Esophagus (tissue), 2 donors: ENCODE measurements around the gene FMN2. TPM values are rescaled to one million over a fixed set of nuclear protein-coding genes. Genes with fewer than 3 reads are reported as not detected.

Source experiments
- H3K27ac ChIP-seq, 2 donors: one replicate each; pipeline ENCODE4 v1.5.1; 2013; ENCODE audit warnings: low read depth in 2 of 2, mild to moderate bottlenecking in 2 of 2, inconsistent platforms in 1 of 2, low read length in 1 of 2, moderate library complexity in 1 of 2
- H3K27me3 ChIP-seq, 2 donors: one replicate each; pipeline ENCODE4 v1.6.1; 2013; ENCODE audit warnings: low read length in 2 of 2, control low read depth in 1 of 2, mild to moderate bottlenecking in 1 of 2; ENCODE audit not compliant: insufficient read depth in 2 of 2, control insufficient read depth in 1 of 2
- H3K36me3 ChIP-seq, 2 donors: one replicate each; pipeline ENCODE4 v1.6.1; 2013; ENCODE audit warnings: low read length in 1 of 2; ENCODE audit not compliant: control insufficient read depth in 2 of 2, insufficient read depth in 2 of 2
- H3K4me1 ChIP-seq, 2 donors: one replicate each; pipeline ENCODE4 v1.6.1; 2013; ENCODE audit warnings: low read length in 1 of 2; ENCODE audit not compliant: control insufficient read depth in 2 of 2, insufficient read depth in 2 of 2
- H3K4me3 ChIP-seq, 2 donors: one replicate each; pipeline ENCODE4 v1.5.1; 2013; ENCODE audit warnings: low read length in 2 of 2, mild to moderate bottlenecking in 2 of 2, low read depth in 1 of 2, moderate library complexity in 1 of 2
- H3K9me3 ChIP-seq, 2 donors: one replicate each; pipeline ENCODE4 v1.6.1; 2013; ENCODE audit warnings: mild to moderate bottlenecking in 2 of 2, low read depth in 1 of 2, low read length in 1 of 2, moderate library complexity in 1 of 2; ENCODE audit not compliant: control insufficient read depth in 2 of 2, insufficient read depth in 1 of 2
- WGBS, 2 donors: extraction: QIAGEN DNeasy Blood & Tissue Kit; methylation state at CpG; one replicate each; pipeline ENCODE4 v1.1.7; 2013; 5-methylcytosine and 5-hydroxymethylcytosine counted together
- polyA plus RNA-seq, 2 donors: library from polyadenylated mRNA; stranded (reverse); fragments of 200-250 nt; gene quantifications; one replicate each; pipeline ENCODE4 v1.2.3, GENCODE V29; 2013
- donor health status: healthy with polysubstance abuse.
- donor health status: Bipolar disorder and iron deficiency.

The FMN2 gene
- polyA plus RNA-seq, 2 donors, result 0.11 to 0.16 TPM

DNA sequence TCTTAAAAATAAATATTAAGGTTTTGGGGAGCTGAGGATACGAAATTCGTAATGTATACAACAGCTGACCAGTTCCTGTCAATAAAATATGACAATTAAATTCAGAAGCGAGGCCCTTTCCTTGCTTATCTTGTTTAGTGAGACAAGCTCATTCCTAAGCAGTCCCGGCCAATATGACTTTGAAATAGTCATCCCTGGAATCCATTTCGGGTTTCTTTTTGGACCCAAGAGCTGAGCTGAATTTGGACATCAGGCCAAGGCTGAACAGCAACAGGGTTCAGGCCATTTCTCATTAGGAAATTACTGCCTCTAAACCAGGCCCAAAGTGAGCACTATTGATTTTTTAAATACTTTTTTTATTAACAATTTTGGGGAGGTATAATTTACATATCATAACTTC is 17.3 kb upstream of the FMN2 start:
- H3K4me1 ChIP-seq, result no peaks in the 10 kb centered on the region
- no peaks in the 10 kb centered on the region for H3K27me3 ChIP-seq
- H3K36me3 ChIP-seq, result no peaks in the 10 kb centered on the region
- no peak overlapping the region for H3K4me3 ChIP-seq
- WGBS, 2 donors, result 68 to 72% methylated on average over 5 of the region's 5 CpGs
- H3K27ac ChIP-seq, result no peak overlapping the region
- peaks cover 0 to 2% of the 10 kb centered on the region in 2 donors for H3K9me3 ChIP-seq

DNA sequence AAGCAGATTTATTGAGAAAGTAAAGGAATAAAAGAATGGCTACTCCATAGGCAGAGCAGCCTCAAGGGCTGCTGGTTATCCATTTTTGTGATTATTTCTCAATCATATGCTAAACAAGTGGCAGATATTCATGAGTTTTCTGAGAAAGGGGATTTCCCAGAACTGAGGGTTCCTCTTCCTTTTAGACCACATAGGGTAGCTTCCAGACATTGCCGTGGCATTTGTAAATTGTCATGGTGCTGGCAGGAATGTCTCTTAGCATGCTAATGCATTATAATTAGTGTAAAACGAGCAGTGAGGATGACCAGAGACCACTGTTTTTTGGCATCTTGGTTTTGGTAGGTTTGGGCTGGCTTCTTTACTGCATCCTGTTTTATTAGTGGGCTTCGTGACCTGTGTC is 16.8 kb upstream of the FMN2 start:
- WGBS, 2 donors, result 62 to 74% methylated on average over 3 of the region's 3 CpGs
- Histone ChIP-seq H3K4me1 (no peaks in the 10 kb centered on the region), H3K27me3 (no peaks in the 10 kb centered on the region), H3K27ac (no peak overlapping the region), H3K36me3 (no peaks in the 10 kb centered on the region), H3K4me3 (no peak overlapping the region), H3K9me3 (peaks cover 0 to 2% of the 10 kb centered on the region in 2 donors)

- 32 to 43% methylated on average over 1 of the region's 1 CpG for WGBS, 2 donors
- Histone ChIP-seq H3K27ac (no peak overlapping the region), H3K36me3 (no peaks in the 10 kb centered on the region), H3K9me3 (no peaks in the 10 kb centered on the region), H3K4me1 (no peaks in the 10 kb centered on the region), H3K4me3 (no peak overlapping the region), H3K27me3 (no peaks in the 10 kb centered on the region)
These were observed 7.3 kb upstream of the FMN2 start for GRCh38 chr1:240084337-240084736.

- no peaks in the 10 kb centered on the region for H3K4me1 ChIP-seq
- WGBS, 2 donors, result 60 to 62% methylated on average over 8 of the region's 8 CpGs
- H3K27me3 ChIP-seq, result no peaks in the 10 kb centered on the region
- H3K9me3 ChIP-seq, result no peaks in the 10 kb centered on the region
- H3K4me3 ChIP-seq, result no peak overlapping the region
- no peaks in the 10 kb centered on the region for H3K36me3 ChIP-seq
- no peak overlapping the region for H3K27ac ChIP-seq
These were observed 6.9 kb upstream of the FMN2 start for GRCh38 chr1:240084749-240085148.

- H3K27me3 ChIP-seq, result peaks cover 0 to 3% of the 10 kb centered on the region in 2 donors
- H3K9me3 ChIP-seq, result no peaks in the 10 kb centered on the region
- WGBS, 2 donors, result 68 to 83% methylated on average over 1 of the region's 1 CpG
These were observed 5.0 kb upstream of the FMN2 start for GRCh38 chr1:240086726-240087125.

DNA sequence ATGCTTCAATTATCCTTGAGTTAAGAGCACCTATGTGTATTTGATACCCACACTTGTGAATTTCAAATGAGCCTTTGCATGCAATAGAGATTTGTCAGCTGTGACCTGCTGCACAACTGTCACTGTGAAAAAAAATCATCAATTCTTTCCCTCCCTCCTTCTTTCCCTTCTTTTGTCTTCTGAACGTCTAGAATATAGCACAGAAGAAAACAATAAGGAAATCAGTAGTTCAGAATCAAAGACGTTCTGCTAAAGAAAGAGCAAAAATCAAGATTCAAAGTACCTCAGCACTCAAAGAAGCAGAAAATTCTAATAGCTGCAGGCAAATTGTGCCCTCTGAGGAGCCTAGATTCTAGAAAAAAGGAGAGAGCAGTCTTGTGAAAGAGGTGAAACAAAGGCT is 1.7 kb upstream of the FMN2 start:
- Histone ChIP-seq H3K27ac (no peak overlapping the region), H3K27me3 (peaks cover 0 to 17% of the 10 kb centered on the region in 2 donors), H3K4me1 (peaks cover 0 to 4% of the 10 kb centered on the region in 2 donors), H3K4me3 (no peak overlapping the region), H3K36me3 (no peaks in the 10 kb centered on the region), H3K9me3 (no peaks in the 10 kb centered on the region)
- WGBS, 2 donors, result 19 to 30% methylated on average over 2 of the region's 2 CpGs

More at GRCh38 chr1:240086726-240087125, 5.0 kb upstream of the FMN2 start:
- Histone ChIP-seq H3K36me3 (no peaks in the 10 kb centered on the region), H3K4me1 (no peaks in the 10 kb centered on the region), H3K27ac (no peak overlapping the region), H3K4me3 (no peak overlapping the region)

DNA sequence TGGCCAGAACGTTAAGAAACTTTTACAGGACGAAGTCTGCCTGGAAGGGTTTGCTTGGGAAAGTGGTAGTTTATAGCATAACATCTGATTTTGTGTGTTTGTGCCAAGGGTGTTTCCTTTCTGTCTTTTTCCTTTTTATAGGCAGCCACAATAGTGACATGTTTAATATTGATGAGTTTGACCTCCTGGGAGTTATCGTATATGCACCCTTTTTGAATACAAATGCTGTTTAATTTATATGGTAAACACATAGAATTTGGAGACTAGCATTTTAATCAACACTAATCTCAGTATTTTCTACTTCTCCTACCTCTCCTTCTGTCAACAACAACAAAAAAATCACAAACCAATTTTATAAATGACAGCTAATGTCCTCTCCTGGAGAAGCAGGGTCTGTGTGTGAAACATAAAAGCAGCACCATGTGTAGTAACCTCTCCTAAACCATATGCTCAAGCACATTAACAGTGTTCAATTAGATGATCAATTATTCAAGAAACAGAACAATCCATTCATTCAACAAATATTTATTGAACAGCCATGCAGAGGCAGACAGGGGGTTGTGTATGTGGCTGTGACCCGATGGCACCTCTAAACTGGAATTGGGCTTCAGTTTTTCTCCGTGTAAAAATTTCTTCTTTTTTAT is 604 bp upstream of the FMN2 start:
- H3K4me1 ChIP-seq, result peaks cover 0 to 4% of the 10 kb centered on the region in 2 donors
- H3K27ac ChIP-seq, result no peak overlapping the region
- WGBS, 2 donors, result 24 to 32% methylated on average over 5 of the region's 5 CpGs
- no peaks in the 10 kb centered on the region for H3K36me3 ChIP-seq
- no peak overlapping the region for H3K4me3 ChIP-seq
- no peaks in the 10 kb centered on the region for H3K9me3 ChIP-seq
- H3K27me3 ChIP-seq, result peaks cover 3 to 17% of the 10 kb centered on the region in 2 donors

GRCh38 chr1:240092301-240093119 is 827 bp downstream of the FMN2 start:
- no peaks in the 10 kb centered on the region for H3K36me3 ChIP-seq
- H3K4me1 ChIP-seq, result peaks cover 0 to 4% of the 10 kb centered on the region in 2 donors
- no peaks in the 10 kb centered on the region for H3K9me3 ChIP-seq
- H3K4me3 ChIP-seq, result peak overlapping the region; percentile 29 to 41
- H3K27ac ChIP-seq, result no peak overlapping the region
- peaks cover 3 to 17% of the 10 kb centered on the region in 2 donors for H3K27me3 ChIP-seq
- WGBS, 2 donors, result 2 to 3% methylated on average over 68 to 70 of the region's 70 CpGs

- WGBS, 2 donors, result 12 to 13% methylated on average over 38 to 65 of the region's 65 CpGs
These were observed 1.7 kb downstream of the FMN2 start for GRCh38 chr1:240093120-240093961.

More at GRCh38 chr1:240093120-240093961, 1.7 kb downstream of the FMN2 start:
- Histone ChIP-seq H3K4me1 (peaks cover 0 to 4% of the 10 kb centered on the region in 2 donors), H3K27ac (no peak overlapping the region), H3K9me3 (no peaks in the 10 kb centered on the region), H3K36me3 (no peaks in the 10 kb centered on the region), H3K4me3 (peak overlapping the region; percentile 29 to 41), H3K27me3 (peaks cover 3 to 17% of the 10 kb centered on the region in 2 donors)
